IPS-NIHi11 (cell line): ENCODE data around the gene ARHGAP40.

Source experiments
- DNase-seq: peaks from one replicate; pipeline ENCODE4 v3.0.0; 2012; ENCODE audit warnings: mixed read lengths, low spot score

ARHGAP40 gene

GRCh38 chr20:38685271-38685670, 83.7 kb downstream of the ARHGAP40 start:
- no peak for DNase-seq

GRCh38 chr20:38685853-38686473, 84.4 kb downstream of the ARHGAP40 start:
- peak; percentile 80 for DNase-seq

- DNase-seq: peak; percentile 77
Observed at GRCh38 chr20:38692436-38693411, 91.1 kb downstream of the ARHGAP40 start.

GRCh38 chr20:38697306-38697705, 95.7 kb downstream of the ARHGAP40 start:
- no peak for DNase-seq

GRCh38 chr20:38698541-38698940, 96.9 kb downstream of the ARHGAP40 start:
- no peak for DNase-seq

GRCh38 chr20:38700141-38700540, 98.5 kb downstream of the ARHGAP40 start:
- peak; percentile 65 for DNase-seq
